Esophagus muscularis mucosa (tissue), 4 donors: ENCODE data around the gene TEAD4. TPM values are rescaled to one million over a fixed set of nuclear protein-coding genes. Genes with fewer than 3 reads are reported as not detected.

Source experiments
- DNase-seq: peaks from one replicate; pipeline ENCODE4 v3.0.0-alpha.2; 2017; ENCODE audit errors: extremely low spot score
- H3K27ac ChIP-seq, 4 donors: fragments of 200-600 bp; sonication (generic); replicated peaks in 1 of 4; 1 replicate in 3 of 4; 2 replicates in 1 of 4; pipeline ENCODE4 v1.5.1; 2016 to 2019; ENCODE audit warnings: mild to moderate bottlenecking in 1 of 4
- H3K27me3 ChIP-seq, 4 donors: fragments of 200-600 bp; sonication (generic); one replicate each; pipeline versions ENCODE4 v1.5.1 to v1.6.0; 2016 to 2019
- H3K36me3 ChIP-seq, 4 donors: fragments of 200-600 bp; sonication (generic); one replicate each; pipeline ENCODE4 v1.5.1; 2016 to 2019
- H3K4me1 ChIP-seq, 4 donors: fragments of 200-600 bp; sonication (generic); one replicate each; pipeline ENCODE4 v1.5.1; 2016 to 2019
- H3K4me3 ChIP-seq, 4 donors: fragments of 200-600 bp; sonication (generic); 1 replicate in 2 of 4; 2 replicates in 2 of 4; pipeline ENCODE4 v1.5.1; 2016 to 2019; ENCODE audit warnings: mild to moderate bottlenecking in 4 of 4, moderate library complexity in 1 of 4
- H3K9me3 ChIP-seq, 4 donors: fragments of 200-600 bp; sonication (generic); 1 replicate in 3 of 4; 2 replicates in 1 of 4; pipeline ENCODE4 v1.5.1; 2016 to 2019
- EP300 ChIP-seq: sonication (generic); formaldehyde crosslinking; IDR thresholded peaks from one replicate; pipeline ENCODE4 v1.6.1; 2017; ENCODE audit warnings: antibody characterized with exemption
- POLR2A ChIP-seq: fragments of 450-650 bp; IDR thresholded peaks from one replicate; pipeline ENCODE4 v1.6.1; 2017; ENCODE audit warnings: antibody characterized with exemption, moderate library complexity, mild to moderate bottlenecking, low read depth
- POLR2AphosphoS5 ChIP-seq, 2 donors: sonication (generic); formaldehyde crosslinking; IDR thresholded peaks; one replicate each; pipeline ENCODE4 v1.6.1; 2017; ENCODE audit warnings: antibody characterized with exemption in 2 of 2
- WGBS: methylation state at CpG from one replicate; pipeline ENCODE4 v1.1.5; 2018; 5-methylcytosine and 5-hydroxymethylcytosine counted together
- intact Hi-C: fragments of 100-400 bp; cut with DNase I; formaldehyde crosslinking; loops from one replicate; pipeline ENCODE4 v1.15.1; 2023
- total RNA-seq, 4 donors: library from RNA; depleted of rRNA; stranded (reverse); fragments of >200 nt; gene quantifications; one replicate each; pipeline versions ENCODE4 v1.1.0 to v1.2.1, GENCODE V29; 2016
- TF ChIP-seq, protein P1 (sequence below), 3 experiments: fragments of 200-600 bp in 2 of 3; fragments of 450-650 bp in 1 of 3; sonication (generic) in 2 of 3; IDR thresholded peaks; one replicate each; pipeline ENCODE4 v1.5.1; 2017 to 2019; ENCODE audit warnings: antibody characterized with exemption in 3 of 3, mild to moderate bottlenecking in 2 of 3, moderate library complexity in 1 of 3

TEAD4 gene
- total RNA-seq, 4 donors from 2014 or later = 7.5 to 42.7 (median 28.0) TPM

DNA sequence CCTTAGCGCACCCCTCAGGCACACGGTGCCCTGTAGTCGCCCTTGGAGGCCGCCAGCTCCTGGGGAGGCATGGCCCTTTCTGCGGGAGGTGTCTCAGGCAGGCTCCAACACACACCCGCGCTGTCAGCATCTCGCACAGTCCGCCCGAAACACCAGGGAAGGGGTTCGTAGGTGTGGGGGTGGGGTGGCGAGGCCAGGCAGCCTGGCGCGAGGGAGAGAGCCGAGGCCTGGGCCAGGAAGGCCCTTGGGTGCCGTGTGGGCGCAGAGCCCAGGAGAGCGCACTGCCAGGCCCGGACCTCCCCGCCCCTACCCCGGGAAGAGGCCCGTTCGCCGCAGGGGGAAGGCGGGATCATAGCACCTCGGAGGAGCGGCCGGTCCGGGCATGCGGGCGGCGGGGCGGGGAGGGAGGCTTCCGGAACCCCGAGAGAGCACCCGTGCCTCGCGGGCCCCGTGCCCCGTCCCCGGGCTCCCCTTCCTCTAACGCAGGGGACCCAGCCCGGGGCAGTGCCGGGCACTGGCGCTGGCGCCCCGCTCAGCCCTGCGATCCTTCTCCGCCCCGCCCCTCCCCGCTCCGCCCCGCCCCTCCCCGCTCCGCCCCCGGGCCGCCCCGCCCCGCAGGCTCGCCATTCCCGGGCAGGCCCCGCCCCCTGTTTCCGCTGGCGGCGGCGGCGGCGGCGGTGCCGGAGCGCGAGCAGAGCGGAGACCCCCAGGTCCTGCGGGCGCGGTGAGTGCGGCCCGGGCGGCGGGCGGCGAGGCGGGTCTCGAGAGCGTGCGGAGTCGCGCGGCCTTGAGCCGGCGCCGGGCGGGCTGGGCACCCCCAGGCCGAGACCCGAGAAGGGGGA, 117.8 kb downstream of the TEAD4 start, which contains the start of gene TSPAN9:
Gene TSPAN9 (plus strand): TSS at position 650 of the 842 bp plus-strand sequence. CDS start 123,815 bp downstream, outside the sequence.
- WGBS = 2% methylated on average over 32 of the region's 95 CpGs
- peaks cover 35 to 46% (median 42%) of the 10 kb centered on the region in 4 donors for H3K4me1 ChIP-seq
- TF ChIP-seq POLR2AphosphoS5 (IDR thresholded peaks at IDR 0.05) (peak; percentile 34 to 74), POLR2A (no peak), EP300 (no peak)
- TF ChIP-seq, protein P1, sequence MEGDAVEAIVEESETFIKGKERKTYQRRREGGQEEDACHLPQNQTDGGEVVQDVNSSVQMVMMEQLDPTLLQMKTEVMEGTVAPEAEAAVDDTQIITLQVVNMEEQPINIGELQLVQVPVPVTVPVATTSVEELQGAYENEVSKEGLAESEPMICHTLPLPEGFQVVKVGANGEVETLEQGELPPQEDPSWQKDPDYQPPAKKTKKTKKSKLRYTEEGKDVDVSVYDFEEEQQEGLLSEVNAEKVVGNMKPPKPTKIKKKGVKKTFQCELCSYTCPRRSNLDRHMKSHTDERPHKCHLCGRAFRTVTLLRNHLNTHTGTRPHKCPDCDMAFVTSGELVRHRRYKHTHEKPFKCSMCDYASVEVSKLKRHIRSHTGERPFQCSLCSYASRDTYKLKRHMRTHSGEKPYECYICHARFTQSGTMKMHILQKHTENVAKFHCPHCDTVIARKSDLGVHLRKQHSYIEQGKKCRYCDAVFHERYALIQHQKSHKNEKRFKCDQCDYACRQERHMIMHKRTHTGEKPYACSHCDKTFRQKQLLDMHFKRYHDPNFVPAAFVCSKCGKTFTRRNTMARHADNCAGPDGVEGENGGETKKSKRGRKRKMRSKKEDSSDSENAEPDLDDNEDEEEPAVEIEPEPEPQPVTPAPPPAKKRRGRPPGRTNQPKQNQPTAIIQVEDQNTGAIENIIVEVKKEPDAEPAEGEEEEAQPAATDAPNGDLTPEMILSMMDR (IDR thresholded peaks at IDR 0.05) = no peak
- no peaks in the 10 kb centered on the region for H3K27me3 ChIP-seq
- no peak for DNase-seq
- no peaks in the 10 kb centered on the region for H3K36me3 ChIP-seq
- no peaks in the 10 kb centered on the region for H3K9me3 ChIP-seq
- H3K4me3 ChIP-seq = peak within 1 kb of the TSS; percentile 76 to 97 (median 94)
- peak within 1 kb of the TSS; percentile 87 to 95 (median 92) for H3K27ac ChIP-seq
- intact Hi-C loops = no loop called here

DNA sequence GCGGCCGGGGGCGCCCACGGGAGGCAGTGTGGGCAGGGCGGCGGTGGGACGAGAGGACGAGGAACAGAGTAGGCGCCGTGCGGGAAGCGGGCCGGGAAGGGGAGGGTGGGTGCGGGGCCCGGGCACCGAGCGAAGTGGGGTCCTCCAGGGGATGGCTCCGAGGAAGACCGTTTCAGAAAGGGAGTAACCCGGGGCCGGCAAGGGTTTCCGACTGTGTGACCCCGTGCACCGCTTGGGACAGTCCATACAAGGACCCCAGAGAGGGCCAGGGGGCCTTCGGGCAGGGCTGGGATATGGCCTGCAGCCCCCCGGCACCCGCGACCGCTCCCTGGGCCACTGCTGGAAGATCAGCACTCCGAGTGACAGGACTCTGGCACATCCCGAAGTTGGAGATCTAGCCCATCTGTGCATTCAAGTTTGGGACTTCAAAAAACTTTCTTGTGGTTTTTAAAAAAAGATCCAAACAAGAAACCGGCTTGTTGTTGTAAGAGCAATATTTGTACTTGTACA, 118.4 kb downstream of the TEAD4 start:
- Histone ChIP-seq H3K27me3 (no peaks in the 10 kb centered on the region), H3K4me1 (peaks cover 35 to 46% (median 42%) of the 10 kb centered on the region in 4 donors), H3K9me3 (no peaks in the 10 kb centered on the region), H3K27ac (peak overlapping the region; percentile 87 to 95 (median 92)), H3K36me3 (no peaks in the 10 kb centered on the region), H3K4me3 (peak overlapping the region; percentile 76 to 97 (median 94))
- TF ChIP-seq, protein P1 (IDR thresholded peaks at IDR 0.05) = no peak
- TF ChIP-seq POLR2A (no peak), POLR2AphosphoS5 (IDR thresholded peaks at IDR 0.05) (no peak), EP300 (no peak)
- 0% methylated on average over 8 of the region's 32 CpGs for WGBS
- no peak for DNase-seq
- intact Hi-C loops = no loop called here

DNA sequence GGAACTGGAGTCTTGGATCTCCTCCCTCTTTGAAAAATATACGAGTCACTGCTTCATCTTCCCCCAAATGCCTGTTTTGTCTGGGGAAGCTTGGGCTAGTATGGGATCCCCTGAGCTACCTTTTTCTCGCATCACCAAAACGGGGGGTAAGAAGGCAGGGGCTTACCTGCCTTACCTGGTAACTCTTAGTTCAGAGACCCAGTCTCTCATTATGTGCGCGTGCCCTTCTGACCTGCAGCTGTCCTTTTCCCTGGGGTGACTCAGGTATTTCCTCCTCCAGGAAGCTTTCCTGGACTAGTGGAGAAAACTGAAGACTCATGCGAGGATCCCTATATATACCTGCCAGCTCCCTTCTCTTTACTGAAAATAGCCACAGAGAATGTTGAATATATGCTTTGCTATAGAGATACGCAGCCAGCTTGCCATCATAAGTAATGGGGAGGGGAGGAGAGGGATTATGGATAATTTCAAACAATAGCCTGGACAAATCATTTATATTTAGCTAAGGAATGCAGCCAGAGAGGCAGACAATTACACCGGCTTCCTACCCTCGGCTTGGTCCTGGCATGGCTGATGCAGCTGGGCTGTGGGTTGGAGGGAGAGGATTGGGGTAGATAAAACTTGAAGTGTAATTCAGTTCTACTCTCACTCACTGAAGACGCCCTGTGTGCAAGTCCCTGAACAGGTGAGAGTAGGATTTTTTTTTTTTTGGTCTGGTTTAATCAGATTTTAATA, 119.1 kb downstream of the TEAD4 start:
- WGBS = 46% methylated on average over 10 of the region's 10 CpGs
- H3K9me3 ChIP-seq = no peaks in the 10 kb centered on the region
- intact Hi-C loops = no loop called here
- peaks cover 34 to 47% (median 38%) of the 10 kb centered on the region in 4 donors for H3K4me1 ChIP-seq
- peak overlapping the region; percentile 76 to 97 (median 94) for H3K4me3 ChIP-seq
- no peaks in the 10 kb centered on the region for H3K27me3 ChIP-seq
- peak overlapping the region; percentile 87 to 95 (median 92) for H3K27ac ChIP-seq
- H3K36me3 ChIP-seq = no peaks in the 10 kb centered on the region
- TF ChIP-seq, protein P1 (IDR thresholded peaks at IDR 0.05) = no peak
- TF ChIP-seq EP300 (no peak), POLR2AphosphoS5 (IDR thresholded peaks at IDR 0.05) (no peak), POLR2A (no peak)
- no peak for DNase-seq

DNA sequence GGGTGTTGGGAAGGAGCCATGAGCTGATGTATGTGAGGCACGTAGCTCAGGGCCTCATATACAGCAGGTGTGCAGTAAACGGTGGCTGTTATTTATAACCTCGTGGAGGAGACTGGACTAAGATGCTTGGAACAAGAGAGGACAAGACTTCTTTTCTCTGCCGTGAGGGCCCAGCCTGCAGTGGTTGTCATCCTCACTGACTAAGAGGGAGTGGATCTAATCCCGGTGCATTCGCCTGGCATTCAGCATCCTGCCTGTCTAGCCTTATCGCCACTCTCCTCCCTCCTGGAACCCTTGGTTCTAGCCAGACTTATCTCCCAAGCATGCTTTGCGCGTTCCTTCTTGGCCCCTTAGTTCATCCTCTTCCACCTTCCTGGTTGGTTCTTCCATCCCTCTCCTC, 121.9 kb downstream of the TEAD4 start:
- DNase-seq = no peak
- intact Hi-C loops = no loop called here
- no peaks in the 10 kb centered on the region for H3K9me3 ChIP-seq
- 81% methylated on average over 9 of the region's 9 CpGs for WGBS
- H3K27me3 ChIP-seq = no peaks in the 10 kb centered on the region
- peaks cover 38 to 59% (median 48%) of the 10 kb centered on the region in 4 donors for H3K4me1 ChIP-seq
- peaks cover 0 to 18% (median 9%) of the 10 kb centered on the region in 4 donors for H3K36me3 ChIP-seq
- H3K27ac ChIP-seq = no peak overlapping the region
- TF ChIP-seq POLR2A = no peak
- TF ChIP-seq, protein P1 (IDR thresholded peaks at IDR 0.05) = no peak
- no peak for TF ChIP-seq EP300
- TF ChIP-seq POLR2AphosphoS5 (IDR thresholded peaks at IDR 0.05) = no peak
- no peak overlapping the region for H3K4me3 ChIP-seq
